Small intestine (tissue), 7 donors: ENCODE measurements around the gene ASPM. TPM values are rescaled to one million over a fixed set of nuclear protein-coding genes. Genes with fewer than 3 reads are reported as not detected.

ENCODE experiments used
- DNase-seq, 2 donors: peaks; one replicate each; pipeline versions ENCODE4 v3.0.0 to v3.0.0-alpha.2; 2013
- FAIRE-seq: peaks from 2 replicates; lab custom pipeline; 2012; peaks lifted over from hg19 to GRCh38; lab: Jason Lieb, UNC
- H3K27ac ChIP-seq, 3 donors: one replicate each; pipeline ENCODE4 v1.5.1; 2013; ENCODE audit warnings: low read length in 2 of 3, mild to moderate bottlenecking in 2 of 3, control low read depth in 1 of 3, inconsistent platforms in 1 of 3, low read depth in 1 of 3, moderate library complexity in 1 of 3
- H3K27me3 ChIP-seq, 3 donors: one replicate each; pipeline ENCODE4 v1.6.1; 2013; ENCODE audit warnings: low read length in 3 of 3, inconsistent platforms in 1 of 3; ENCODE audit not compliant: control insufficient read depth in 3 of 3, insufficient read depth in 3 of 3
- H3K36me3 ChIP-seq, 3 donors: one replicate each; pipeline ENCODE4 v1.6.1; 2013; ENCODE audit warnings: low read length in 3 of 3, inconsistent platforms in 1 of 3, low read depth in 1 of 3, mild to moderate bottlenecking in 1 of 3, moderate library complexity in 1 of 3; ENCODE audit not compliant: control insufficient read depth in 3 of 3, insufficient read depth in 2 of 3
- H3K4me1 ChIP-seq, 3 donors: one replicate each; pipeline ENCODE4 v1.6.1; 2013; ENCODE audit warnings: low read length in 2 of 3, inconsistent platforms in 1 of 3, low read depth in 1 of 3, mild to moderate bottlenecking in 1 of 3, moderate library complexity in 1 of 3; ENCODE audit not compliant: control insufficient read depth in 3 of 3, insufficient read depth in 2 of 3
- H3K4me3 ChIP-seq, 3 donors: one replicate each; pipeline ENCODE4 v1.5.1; 2013; ENCODE audit warnings: low read length in 3 of 3, control low read depth in 1 of 3, inconsistent platforms in 1 of 3, low read depth in 1 of 3, mild to moderate bottlenecking in 1 of 3, moderate library complexity in 1 of 3
- H3K9me3 ChIP-seq, 2 donors: one replicate each; pipeline ENCODE4 v1.6.1; 2013; ENCODE audit warnings: low read depth in 1 of 2, low read length in 1 of 2; ENCODE audit not compliant: control insufficient read depth in 2 of 2, insufficient read depth in 1 of 2
- WGBS, 3 donors: extraction: QIAGEN DNeasy Blood & Tissue Kit; methylation state at CpG; one replicate each; pipeline ENCODE4 v1.1.7; 2013; 5-methylcytosine and 5-hydroxymethylcytosine counted together
- polyA plus RNA-seq, 4 donors: library from polyadenylated mRNA; stranded (reverse) in 3 of 4; unstranded in 1 of 4; fragments of 200-250 nt in 3 of 4; fragments of 120-200 nt in 1 of 4; gene quantifications; one replicate each; pipeline versions ENCODE4 v1.2.1 to v1.2.3, GENCODE V29; 2013
- donor health status: healthy with polysubstance abuse.
- donor health status: control.
- donor health status: control.
- donor health status: Bipolar disorder and iron deficiency.
- donor health status: healthy.

The ASPM gene
- polyA plus RNA-seq, 4 donors = 0.27 to 10.5 (median 4.0) TPM

DNA sequence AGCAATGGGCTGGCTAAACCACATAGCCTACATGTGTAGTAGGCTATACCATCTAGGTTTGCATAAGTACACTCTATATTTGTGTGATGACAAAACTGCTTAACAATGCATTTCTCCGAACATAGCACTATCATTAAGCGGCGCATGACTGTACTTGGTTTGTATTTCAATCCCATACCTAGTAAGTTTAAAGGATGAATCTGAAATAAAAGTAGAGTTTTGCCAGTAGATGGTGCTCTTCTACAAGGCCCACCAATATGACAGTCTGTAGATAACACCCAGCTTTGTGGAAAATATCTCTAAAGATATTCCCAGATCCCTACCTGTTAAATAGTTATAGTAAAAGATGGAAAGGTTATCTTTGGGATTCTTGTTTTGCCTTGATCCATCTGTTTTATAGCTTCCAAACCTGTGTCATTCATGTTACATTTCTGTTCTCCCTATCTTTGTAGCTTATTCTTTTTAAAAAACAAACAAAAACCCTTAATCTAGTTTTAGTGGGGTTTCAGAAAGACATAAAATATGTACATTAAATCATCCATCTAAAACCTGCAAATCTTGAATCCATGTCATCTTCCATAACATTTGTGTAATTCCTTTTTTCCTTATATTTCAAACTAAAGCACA lies 33.9 kb upstream of the ASPM start:
- H3K27ac ChIP-seq = no peak overlapping the region
- H3K27me3 ChIP-seq = no peaks in the 10 kb centered on the region
- peak; percentile 24 to 51 for DNase-seq
- H3K36me3 ChIP-seq = peaks cover 2 to 7% (median 2%) of the 10 kb centered on the region in 3 donors
- H3K4me1 ChIP-seq = no peaks in the 10 kb centered on the region
- FAIRE-seq = no peak
- H3K4me3 ChIP-seq = no peak overlapping the region
- WGBS, 3 donors = 80 to 88% (median 87%) methylated on average over 3 of the region's 3 CpGs
- no peaks in the 10 kb centered on the region for H3K9me3 ChIP-seq

DNA sequence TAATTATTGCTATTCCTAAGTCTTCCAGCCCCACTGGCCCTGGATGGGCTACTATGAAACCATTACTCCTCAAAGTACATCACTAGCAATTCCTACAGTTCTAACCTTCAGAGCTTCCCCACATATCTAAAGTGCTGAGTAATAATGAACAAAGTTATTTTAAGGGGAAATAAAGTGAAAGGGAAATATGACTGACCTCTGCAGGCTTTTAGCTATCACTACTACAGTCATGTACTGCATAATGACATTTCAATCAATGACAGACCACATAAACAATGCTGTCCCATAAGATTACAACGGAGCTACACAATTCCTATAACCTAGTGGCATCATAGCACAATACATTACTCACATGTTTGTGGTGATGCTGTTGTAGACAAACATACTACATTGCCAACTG lies 32.5 kb upstream of the ASPM start:
- FAIRE-seq (no peak), DNase-seq (no peak)
- WGBS, 3 donors = 66 to 83% (median 74%) methylated on average over 1 of the region's 1 CpG
- Histone ChIP-seq H3K4me3 (no peak overlapping the region), H3K36me3 (peaks cover 2 to 3% (median 2%) of the 10 kb centered on the region in 3 donors), H3K27me3 (no peaks in the 10 kb centered on the region), H3K9me3 (no peaks in the 10 kb centered on the region), H3K4me1 (peaks cover 0 to 5% (median 0%) of the 10 kb centered on the region in 3 donors), H3K27ac (no peak overlapping the region)

DNA sequence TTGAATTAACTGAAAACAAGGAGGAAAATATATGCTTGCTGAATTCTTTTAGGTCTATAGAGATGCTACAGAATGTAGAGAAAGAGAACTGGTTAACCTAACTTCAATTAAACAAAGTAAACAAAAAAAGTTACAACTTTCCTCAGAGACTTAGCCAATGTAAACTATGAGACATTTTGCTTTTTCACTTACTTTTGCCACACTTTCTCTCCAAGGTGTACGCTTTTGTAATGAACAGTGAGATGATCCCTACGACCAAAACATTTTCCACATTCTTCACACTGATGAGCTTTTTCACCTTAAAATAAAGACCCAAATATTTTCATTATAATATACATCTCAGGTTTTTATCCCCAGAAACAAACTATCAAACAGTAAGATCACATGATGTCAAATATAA lies 28.3 kb upstream of the ASPM start:
- H3K9me3 ChIP-seq = no peaks in the 10 kb centered on the region
- no peak overlapping the region for H3K27ac ChIP-seq
- no peaks in the 10 kb centered on the region for H3K27me3 ChIP-seq
- FAIRE-seq = no peak
- H3K4me1 ChIP-seq = peaks cover 1 to 9% (median 4%) of the 10 kb centered on the region in 3 donors
- WGBS, 3 donors = 85 to 88% (median 86%) methylated on average over 2 of the region's 2 CpGs
- H3K4me3 ChIP-seq = no peak overlapping the region
- no peak for DNase-seq
- peaks cover 2 to 5% (median 2%) of the 10 kb centered on the region in 3 donors for H3K36me3 ChIP-seq

DNA sequence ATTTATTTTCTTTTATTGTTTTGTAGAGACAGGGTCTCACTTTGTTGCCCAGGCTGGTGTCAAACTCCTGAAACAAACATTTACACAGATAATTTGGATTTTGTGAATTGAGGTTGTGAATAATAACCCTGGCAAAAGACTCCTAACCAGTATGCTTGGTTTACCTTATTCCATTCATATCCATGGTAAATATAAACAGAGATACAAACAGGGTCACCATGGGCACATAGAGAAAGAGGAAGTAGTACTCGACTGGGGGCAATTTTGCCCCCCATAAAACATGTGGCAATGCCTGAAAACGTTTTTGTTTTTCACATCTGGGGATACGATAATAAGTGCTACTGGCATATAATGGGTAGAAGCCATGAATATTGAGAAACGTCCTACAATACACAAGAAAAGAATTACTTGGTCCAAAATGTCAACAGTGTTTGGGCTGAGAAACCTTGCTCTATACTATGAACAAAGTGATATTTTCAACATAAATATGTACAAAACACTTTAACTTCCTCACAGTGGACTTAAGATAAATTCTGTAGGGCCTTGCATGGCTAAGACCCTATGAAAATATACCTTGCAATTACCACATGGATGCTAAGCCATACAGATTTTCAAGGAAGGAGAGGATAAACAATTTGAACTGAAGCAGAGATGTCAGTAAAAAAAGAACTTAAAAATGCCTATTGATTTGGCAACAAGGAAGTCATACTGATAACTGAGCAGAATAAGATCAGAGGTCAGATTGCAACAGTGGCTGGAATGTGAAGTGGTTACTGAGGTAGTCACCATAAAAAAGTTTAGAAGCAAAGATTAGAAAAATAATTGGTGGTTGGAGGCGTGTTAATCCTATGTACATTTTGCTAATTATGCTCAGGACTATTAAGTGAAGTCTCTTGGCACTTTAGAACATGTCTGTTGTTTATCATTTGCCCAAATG lies 27.4 kb upstream of the ASPM start:
- Histone ChIP-seq H3K36me3 (peaks cover 0 to 5% (median 2%) of the 10 kb centered on the region in 3 donors), H3K27me3 (no peaks in the 10 kb centered on the region), H3K4me1 (peaks cover 1 to 9% (median 4%) of the 10 kb centered on the region in 3 donors), H3K4me3 (no peak overlapping the region), H3K27ac (no peak overlapping the region), H3K9me3 (no peaks in the 10 kb centered on the region)
- WGBS, 3 donors = 43 to 62% (median 46%) methylated on average over 5 of the region's 5 CpGs
- FAIRE-seq (no peak), DNase-seq (peak; percentile 74)

DNA sequence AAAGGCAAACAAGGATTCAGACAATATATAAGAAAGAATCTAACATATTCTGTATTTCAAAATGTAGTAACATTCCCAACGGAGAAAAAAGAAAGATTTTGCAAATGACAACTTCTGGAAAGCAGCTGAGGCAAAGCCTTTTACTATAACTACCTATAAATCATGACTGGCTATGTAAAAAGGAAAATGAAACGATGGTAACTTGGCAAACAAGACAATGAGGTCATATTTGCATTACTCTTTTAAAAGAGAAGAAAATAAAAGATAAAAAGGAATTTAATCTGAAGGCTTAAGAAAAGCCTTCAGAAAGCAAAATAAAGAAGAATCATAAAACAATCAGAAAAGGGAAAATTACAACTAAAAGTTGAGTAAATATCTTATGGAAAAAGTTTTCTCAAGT lies 25.1 kb upstream of the ASPM start:
- peak; percentile 8 to 23 for DNase-seq
- Histone ChIP-seq H3K4me3 (no peak overlapping the region), H3K27me3 (no peaks in the 10 kb centered on the region), H3K36me3 (peaks cover 0 to 5% (median 0%) of the 10 kb centered on the region in 3 donors), H3K9me3 (no peaks in the 10 kb centered on the region), H3K4me1 (peaks cover 1 to 9% (median 4%) of the 10 kb centered on the region in 3 donors), H3K27ac (no peak overlapping the region)
- peak; percentile 80 for FAIRE-seq
- 29 to 44% (median 40%) methylated on average over 2 of the region's 2 CpGs for WGBS, 3 donors

DNA sequence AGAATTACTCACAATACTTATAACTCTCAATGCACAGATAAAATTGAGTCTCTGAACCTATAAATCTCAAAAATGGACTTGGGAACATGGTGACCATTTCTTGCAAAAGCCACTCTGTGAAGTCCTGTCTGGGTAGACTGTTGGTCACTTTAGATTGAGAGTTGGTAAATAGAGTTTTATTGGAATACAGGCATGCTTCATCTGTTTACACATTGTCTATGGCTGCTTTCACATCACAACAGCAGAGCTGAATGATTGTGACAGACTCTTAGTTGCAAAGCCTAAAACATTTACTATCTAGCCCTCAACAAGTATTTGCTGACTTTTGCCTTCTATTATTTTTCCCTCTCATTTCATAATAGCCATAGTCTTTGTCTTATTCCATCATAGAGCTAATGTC lies 24.1 kb upstream of the ASPM start:
- H3K9me3 ChIP-seq = no peaks in the 10 kb centered on the region
- H3K4me1 ChIP-seq = peaks cover 1 to 9% (median 4%) of the 10 kb centered on the region in 3 donors
- FAIRE-seq = no peak
- no peak overlapping the region for H3K4me3 ChIP-seq
- H3K27ac ChIP-seq = no peak overlapping the region
- H3K27me3 ChIP-seq = no peaks in the 10 kb centered on the region
- DNase-seq = no peak
- peaks cover 0 to 9% (median 2%) of the 10 kb centered on the region in 3 donors for H3K36me3 ChIP-seq

DNA sequence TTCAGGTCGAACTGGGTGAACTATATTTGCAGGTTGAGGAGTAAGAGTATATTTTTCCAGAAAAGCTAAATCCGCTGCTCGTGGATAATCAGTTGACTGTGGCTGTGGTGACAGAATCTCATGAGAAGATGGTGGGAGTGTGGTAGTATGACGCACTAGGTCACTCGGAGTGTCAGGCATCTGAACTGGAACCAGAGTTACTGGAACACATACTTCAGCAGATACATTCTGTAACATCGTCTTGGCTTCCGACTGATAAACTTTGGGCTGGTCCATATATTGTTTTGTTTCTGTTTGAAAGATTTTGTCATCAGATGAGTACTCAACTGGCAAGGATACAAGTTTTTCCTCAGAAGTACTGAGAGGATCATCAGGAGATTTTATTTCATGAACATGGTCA lies 13.0 kb upstream of the ASPM start:
- Histone ChIP-seq H3K36me3 (peaks cover 0 to 3% (median 0%) of the 10 kb centered on the region in 3 donors), H3K27me3 (no peaks in the 10 kb centered on the region), H3K27ac (no peak overlapping the region), H3K4me1 (no peaks in the 10 kb centered on the region), H3K9me3 (no peaks in the 10 kb centered on the region), H3K4me3 (no peak overlapping the region)
- FAIRE-seq = no peak
- 95 to 97% (median 96%) methylated on average over 7 of the region's 7 CpGs for WGBS, 3 donors
- DNase-seq = no peak

DNA sequence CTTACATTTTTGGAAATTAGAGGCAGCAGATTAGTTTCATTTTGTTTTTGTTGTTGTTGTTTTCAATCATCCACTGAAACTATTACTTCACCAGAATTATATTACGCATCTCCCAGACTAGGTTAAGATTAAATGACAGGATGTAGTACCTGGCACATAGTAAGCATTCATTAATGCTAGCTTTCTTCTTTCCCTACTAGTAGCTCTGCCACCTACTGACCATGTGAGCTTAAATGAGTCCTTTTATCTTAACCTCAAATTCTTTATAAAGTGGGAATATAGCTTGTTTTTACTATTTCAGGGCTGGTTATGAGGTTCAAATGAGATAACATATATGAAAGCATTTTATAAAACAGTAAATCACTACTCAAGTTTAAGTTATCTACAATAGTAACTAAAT lies 10.2 kb upstream of the ASPM start:
- Histone ChIP-seq H3K9me3 (no peaks in the 10 kb centered on the region), H3K4me3 (no peak overlapping the region), H3K27me3 (no peaks in the 10 kb centered on the region), H3K4me1 (peaks cover 0 to 8% (median 0%) of the 10 kb centered on the region in 3 donors), H3K36me3 (peaks cover 0 to 3% (median 0%) of the 10 kb centered on the region in 3 donors), H3K27ac (no peak overlapping the region)
- FAIRE-seq (no peak), DNase-seq (no peak)
- 91 to 100% (median 93%) methylated on average over 1 of the region's 1 CpG for WGBS, 3 donors
